ENCODE measurements around the gene IL17RA. TPM values are rescaled to one million over a fixed set of nuclear protein-coding genes. Genes with fewer than 3 reads are reported as not detected.

Gene IL17RA
- total RNA-seq, 1 experiment from 2014 or later, result 12.1 TPM

DNA sequence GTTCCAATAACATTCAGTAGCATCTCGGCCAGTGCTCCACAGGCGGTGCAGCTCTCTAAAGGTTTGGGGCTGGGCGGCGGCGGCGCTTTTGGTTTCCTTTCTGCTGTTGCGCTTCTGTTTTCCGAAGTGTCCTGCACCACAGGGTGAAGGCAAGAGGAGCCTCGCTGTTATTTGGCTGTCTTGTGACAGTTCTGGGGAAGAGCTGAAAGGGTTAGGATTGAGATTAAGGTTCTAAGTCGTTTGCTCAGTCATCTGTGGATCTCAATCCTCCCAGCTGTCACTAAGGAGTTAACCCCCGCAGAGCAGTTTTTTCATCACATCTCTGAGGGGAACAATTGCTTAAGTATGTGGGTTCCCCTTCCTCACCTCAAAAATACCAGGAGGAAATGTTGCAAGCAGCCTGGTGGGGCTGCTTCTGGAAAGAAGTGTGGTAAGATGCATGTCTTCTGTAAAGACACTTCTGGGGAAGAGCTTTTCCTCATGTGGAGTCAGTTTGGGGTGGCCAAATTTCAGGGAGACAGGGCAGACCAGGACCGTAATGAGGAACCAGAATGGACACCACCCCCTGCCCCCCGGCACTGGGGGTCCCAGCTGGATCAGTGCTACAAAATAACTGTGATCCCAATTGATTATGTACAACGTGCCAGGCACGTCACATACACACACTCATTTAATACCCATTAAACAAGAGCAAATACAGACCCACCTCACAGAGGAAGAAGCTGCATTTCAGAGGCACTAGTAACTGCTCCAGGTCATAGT is 22.2 kb downstream of the IL17RA start:
- POLR2A ChIA-PET (ENCODE audit: low non-redundant PET), result no interaction called here
- BruUV-seq (replicated peaks), result no TSS peak
- TF ChIP-seq, protein P1, sequence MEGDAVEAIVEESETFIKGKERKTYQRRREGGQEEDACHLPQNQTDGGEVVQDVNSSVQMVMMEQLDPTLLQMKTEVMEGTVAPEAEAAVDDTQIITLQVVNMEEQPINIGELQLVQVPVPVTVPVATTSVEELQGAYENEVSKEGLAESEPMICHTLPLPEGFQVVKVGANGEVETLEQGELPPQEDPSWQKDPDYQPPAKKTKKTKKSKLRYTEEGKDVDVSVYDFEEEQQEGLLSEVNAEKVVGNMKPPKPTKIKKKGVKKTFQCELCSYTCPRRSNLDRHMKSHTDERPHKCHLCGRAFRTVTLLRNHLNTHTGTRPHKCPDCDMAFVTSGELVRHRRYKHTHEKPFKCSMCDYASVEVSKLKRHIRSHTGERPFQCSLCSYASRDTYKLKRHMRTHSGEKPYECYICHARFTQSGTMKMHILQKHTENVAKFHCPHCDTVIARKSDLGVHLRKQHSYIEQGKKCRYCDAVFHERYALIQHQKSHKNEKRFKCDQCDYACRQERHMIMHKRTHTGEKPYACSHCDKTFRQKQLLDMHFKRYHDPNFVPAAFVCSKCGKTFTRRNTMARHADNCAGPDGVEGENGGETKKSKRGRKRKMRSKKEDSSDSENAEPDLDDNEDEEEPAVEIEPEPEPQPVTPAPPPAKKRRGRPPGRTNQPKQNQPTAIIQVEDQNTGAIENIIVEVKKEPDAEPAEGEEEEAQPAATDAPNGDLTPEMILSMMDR (conservative IDR thresholded peaks at IDR 0.05; ENCODE audit: low read depth, low read length), result no peak
- no peak for TF ChIP-seq EZH2 (IDR thresholded peaks at IDR 0.05; ENCODE audit: borderline replicate concordance, low read depth, low read length, poor library complexity, severe bottlenecking)
- H3K27me3 ChIP-seq (replicated peaks; ENCODE audit: insufficient read depth, low read depth, low read length, poor library complexity), result no peaks in the 10 kb centered on the region
- H3K9me3 ChIP-seq (ENCODE audit: low read depth, low read length, poor library complexity, severe bottlenecking), result no peaks in the 10 kb centered on the region
- H3K4me3 ChIP-seq (ENCODE audit: low read depth, low read length, poor library complexity, severe bottlenecking), result no peak overlapping the region
- H3K36me3 ChIP-seq (ENCODE audit: insufficient read depth, low read length, poor library complexity, severe bottlenecking), result no peaks in the 10 kb centered on the region
- intact Hi-C loops (cut with micrococcal nuclease; ENCODE audit: unreplicated experiment), result no loop called here
- H3K4me1 ChIP-seq (ENCODE audit: insufficient read depth, low read length, poor library complexity, severe bottlenecking), result no peaks in the 10 kb centered on the region
- H3K27ac ChIP-seq (ENCODE audit: low read depth, low read length, poor library complexity, severe bottlenecking), result no peak overlapping the region
- CTCF ChIA-PET, result no interaction called here
- no peak for DNase-seq (ENCODE audit: low spot score)

DNA sequence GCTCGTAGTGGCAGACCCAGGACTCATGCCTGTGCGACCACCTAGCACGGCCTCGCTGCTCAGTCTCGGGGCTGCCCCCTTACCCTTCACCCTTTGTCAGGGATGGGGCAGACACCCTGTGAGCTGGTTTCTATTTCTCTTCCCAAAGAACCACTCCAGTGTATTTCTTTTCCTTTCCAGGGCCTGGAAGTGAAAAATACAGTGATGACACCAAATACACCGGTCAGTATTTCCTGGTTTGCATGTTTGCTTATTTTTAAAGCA is 22.7 kb downstream of the IL17RA start:
- Histone ChIP-seq H3K36me3 (ENCODE audit: insufficient read depth, low read length, poor library complexity, severe bottlenecking) (no peaks in the 10 kb centered on the region), H3K27ac (ENCODE audit: low read depth, low read length, poor library complexity, severe bottlenecking) (no peak overlapping the region), H3K27me3 (replicated peaks; ENCODE audit: insufficient read depth, low read depth, low read length, poor library complexity) (no peaks in the 10 kb centered on the region), H3K4me3 (ENCODE audit: low read depth, low read length, poor library complexity, severe bottlenecking) (no peak overlapping the region), H3K4me1 (ENCODE audit: insufficient read depth, low read length, poor library complexity, severe bottlenecking) (no peaks in the 10 kb centered on the region), H3K9me3 (ENCODE audit: low read depth, low read length, poor library complexity, severe bottlenecking) (no peaks in the 10 kb centered on the region)
- intact Hi-C loops (cut with micrococcal nuclease; ENCODE audit: unreplicated experiment), result no loop called here
- no peak for DNase-seq (ENCODE audit: low spot score)
- BruUV-seq (replicated peaks), result no TSS peak
- TF ChIP-seq EZH2 (IDR thresholded peaks at IDR 0.05; ENCODE audit: borderline replicate concordance, low read depth, low read length, poor library complexity, severe bottlenecking), result no peak
- TF ChIP-seq, protein P1 (conservative IDR thresholded peaks at IDR 0.05; ENCODE audit: low read depth, low read length), result no peak
- CTCF ChIA-PET, result no interaction called here
- POLR2A ChIA-PET (ENCODE audit: low non-redundant PET), result no interaction called here

DNA sequence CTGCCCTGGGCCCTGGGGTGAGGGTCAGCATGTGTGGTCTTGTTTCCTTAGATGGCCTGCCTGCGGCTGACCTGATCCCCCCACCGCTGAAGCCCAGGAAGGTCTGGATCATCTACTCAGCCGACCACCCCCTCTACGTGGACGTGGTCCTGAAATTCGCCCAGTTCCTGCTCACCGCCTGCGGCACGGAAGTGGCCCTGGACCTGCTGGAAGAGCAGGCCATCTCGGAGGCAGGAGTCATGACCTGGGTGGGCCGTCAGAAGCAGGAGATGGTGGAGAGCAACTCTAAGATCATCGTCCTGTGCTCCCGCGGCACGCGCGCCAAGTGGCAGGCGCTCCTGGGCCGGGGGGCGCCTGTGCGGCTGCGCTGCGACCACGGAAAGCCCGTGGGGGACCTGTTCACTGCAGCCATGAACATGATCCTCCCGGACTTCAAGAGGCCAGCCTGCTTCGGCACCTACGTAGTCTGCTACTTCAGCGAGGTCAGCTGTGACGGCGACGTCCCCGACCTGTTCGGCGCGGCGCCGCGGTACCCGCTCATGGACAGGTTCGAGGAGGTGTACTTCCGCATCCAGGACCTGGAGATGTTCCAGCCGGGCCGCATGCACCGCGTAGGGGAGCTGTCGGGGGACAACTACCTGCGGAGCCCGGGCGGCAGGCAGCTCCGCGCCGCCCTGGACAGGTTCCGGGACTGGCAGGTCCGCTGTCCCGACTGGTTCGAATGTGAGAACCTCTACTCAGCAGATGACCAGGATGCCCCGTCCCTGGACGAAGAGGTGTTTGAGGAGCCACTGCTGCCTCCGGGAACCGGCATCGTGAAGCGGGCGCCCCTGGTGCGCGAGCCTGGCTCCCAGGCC is 23.7 kb downstream of the IL17RA start:
- TF ChIP-seq, protein P1 (conservative IDR thresholded peaks at IDR 0.05; ENCODE audit: low read depth, low read length), result no peak
- no peak for TF ChIP-seq EZH2 (IDR thresholded peaks at IDR 0.05; ENCODE audit: borderline replicate concordance, low read depth, low read length, poor library complexity, severe bottlenecking)
- Histone ChIP-seq H3K9me3 (ENCODE audit: low read depth, low read length, poor library complexity, severe bottlenecking) (no peaks in the 10 kb centered on the region), H3K36me3 (ENCODE audit: insufficient read depth, low read length, poor library complexity, severe bottlenecking) (no peaks in the 10 kb centered on the region), H3K27me3 (replicated peaks; ENCODE audit: insufficient read depth, low read depth, low read length, poor library complexity) (no peaks in the 10 kb centered on the region), H3K27ac (ENCODE audit: low read depth, low read length, poor library complexity, severe bottlenecking) (no peak overlapping the region), H3K4me1 (ENCODE audit: insufficient read depth, low read length, poor library complexity, severe bottlenecking) (no peaks in the 10 kb centered on the region), H3K4me3 (ENCODE audit: low read depth, low read length, poor library complexity, severe bottlenecking) (no peak overlapping the region)
- no peak for DNase-seq (ENCODE audit: low spot score)
- intact Hi-C loops (cut with micrococcal nuclease; ENCODE audit: unreplicated experiment), result no loop called here
- ChIA-PET POLR2A (ENCODE audit: low non-redundant PET) (no interaction called here), CTCF (no interaction called here)
- BruUV-seq (replicated peaks), result no TSS peak
